ENCODE data around the gene SLC7A5.

GRCh38 chr16:87841340-87842208 lies 27.7 kb downstream of the SLC7A5 start:
- no peak for TF ChIP-seq TAF1 (IDR thresholded peaks at IDR 0.05; ENCODE audit: borderline replicate concordance, insufficient read depth, low read length)
- no peak for TF ChIP-seq SIN3A (IDR thresholded peaks at IDR 0.05; ENCODE audit: borderline replicate concordance, insufficient read depth, low read length)
- no peak for TF ChIP-seq POLR2AphosphoS5 (IDR thresholded peaks at IDR 0.05; ENCODE audit: low read depth, low read length)

All from PFSK-1 (cell line).